Activated effector memory CD4-positive, alpha-beta T cell treated with anti-CD3 and anti-CD28 coated beads, Interleukin-2, amount 50 U/mL, for 16 hours (primary cell): ENCODE data around the gene DENND2D.

Experiments used
- DNase-seq: peaks from one replicate; pipeline ENCODE4 v3.0.0-alpha.2; 2020

DENND2D gene

DNA sequence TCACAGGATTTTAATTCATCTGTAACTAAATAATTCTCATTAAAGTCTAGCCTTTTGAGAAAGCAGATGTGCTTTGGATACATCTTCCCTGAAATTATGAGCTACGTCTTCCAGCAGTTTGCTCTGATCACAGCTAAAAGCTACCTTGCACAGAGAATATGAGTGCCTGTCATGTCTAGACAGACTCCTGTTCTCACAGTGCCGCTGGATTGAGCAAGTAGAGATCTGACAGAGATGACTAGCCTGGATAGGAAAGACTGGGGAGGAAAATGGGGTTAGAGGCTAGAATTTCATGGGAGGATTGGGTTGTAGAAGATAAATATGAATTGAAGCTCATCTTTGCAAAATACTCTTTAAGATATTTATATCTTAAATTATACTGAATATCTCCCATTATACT lies 36.3 kb downstream of the DENND2D start:
- no peak for DNase-seq

DNA sequence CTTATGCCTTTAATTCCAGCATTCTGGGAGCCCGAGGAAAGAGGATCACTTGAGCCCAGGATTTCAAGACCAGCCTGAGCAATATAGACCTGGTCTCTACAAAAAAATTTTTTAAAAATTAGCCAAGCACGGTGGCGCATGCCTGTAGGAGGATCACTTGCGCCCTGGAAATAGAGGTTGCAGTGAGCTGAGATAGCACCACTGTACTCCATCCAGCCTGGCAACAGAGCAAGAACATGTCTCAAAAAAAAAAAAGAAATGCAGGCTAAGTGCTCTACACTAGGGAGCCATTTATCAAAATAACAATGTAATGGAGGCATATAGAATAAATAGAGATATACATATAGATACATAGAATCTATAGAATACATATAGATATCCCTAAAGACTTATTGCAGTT lies 37.1 kb downstream of the DENND2D start:
- DNase-seq = no peak

DNA sequence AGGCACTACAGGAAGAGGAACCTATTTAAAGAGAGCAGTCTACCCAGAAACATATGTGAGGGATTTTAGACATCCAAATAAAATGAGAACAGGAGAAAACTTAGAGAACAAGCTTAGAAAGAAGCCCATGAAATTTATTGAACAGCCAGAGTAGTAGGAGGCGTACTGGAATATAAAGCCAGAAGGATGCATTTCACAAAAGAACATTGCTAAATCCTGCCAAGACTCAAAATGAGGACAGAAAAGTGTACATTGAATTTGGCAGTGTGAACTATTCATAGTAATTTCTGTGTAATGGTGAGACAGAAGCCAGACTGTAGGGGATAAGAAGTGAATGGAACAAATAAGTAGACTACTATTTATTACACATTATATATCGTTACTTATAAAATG lies 38.0 kb downstream of the DENND2D start:
- DNase-seq = no peak

DNA sequence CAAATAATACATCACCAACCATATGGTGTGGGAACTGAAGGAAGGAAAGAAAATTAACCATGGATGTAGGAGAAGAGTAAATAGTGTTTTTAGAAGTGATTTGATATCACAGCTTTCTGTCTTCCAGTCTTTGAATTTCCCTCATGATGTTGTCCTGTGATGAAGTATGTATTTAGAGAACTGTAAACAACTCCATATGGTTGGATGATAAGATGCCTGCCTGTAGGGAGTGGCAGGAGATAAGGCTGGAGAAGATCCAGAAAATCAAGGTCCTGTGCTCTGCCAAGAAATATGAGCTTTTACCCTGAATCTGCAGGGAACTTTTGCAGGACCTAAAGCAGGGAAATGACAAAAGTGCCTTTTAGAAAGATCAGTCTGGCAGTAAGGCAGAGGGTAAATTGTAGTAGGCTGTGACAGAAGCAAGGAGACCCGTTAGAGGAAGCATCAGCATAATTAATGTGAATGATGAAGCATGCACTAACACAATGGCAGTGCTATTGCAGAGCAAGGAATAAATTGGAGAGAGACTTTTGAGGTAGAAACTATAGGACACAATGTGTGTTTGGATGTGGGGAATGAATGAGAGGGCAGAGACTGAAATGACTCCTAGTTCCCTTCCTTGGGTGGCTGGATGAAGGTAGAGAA lies 38.5 kb downstream of the DENND2D start:
- DNase-seq = no peak

DNA sequence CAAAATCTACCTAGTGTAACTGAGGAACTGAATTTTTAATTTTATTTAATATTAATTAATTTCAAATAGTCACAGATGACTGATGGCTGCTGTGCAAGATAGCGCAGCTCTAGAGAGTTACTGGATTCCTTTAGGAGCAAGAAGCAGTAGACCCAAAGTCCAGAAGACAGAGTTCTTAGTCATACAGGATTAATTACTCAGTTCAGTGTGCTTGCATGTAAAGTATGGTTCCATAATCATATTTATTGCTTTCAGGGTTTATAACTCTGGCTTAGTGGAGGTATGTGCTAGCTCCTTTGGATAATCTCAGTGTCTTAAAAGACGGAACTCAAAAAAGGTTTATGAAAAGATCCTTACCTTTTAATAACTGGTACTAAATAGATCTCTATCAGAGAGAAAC lies 43.0 kb downstream of the DENND2D start:
- no peak for DNase-seq

DNA sequence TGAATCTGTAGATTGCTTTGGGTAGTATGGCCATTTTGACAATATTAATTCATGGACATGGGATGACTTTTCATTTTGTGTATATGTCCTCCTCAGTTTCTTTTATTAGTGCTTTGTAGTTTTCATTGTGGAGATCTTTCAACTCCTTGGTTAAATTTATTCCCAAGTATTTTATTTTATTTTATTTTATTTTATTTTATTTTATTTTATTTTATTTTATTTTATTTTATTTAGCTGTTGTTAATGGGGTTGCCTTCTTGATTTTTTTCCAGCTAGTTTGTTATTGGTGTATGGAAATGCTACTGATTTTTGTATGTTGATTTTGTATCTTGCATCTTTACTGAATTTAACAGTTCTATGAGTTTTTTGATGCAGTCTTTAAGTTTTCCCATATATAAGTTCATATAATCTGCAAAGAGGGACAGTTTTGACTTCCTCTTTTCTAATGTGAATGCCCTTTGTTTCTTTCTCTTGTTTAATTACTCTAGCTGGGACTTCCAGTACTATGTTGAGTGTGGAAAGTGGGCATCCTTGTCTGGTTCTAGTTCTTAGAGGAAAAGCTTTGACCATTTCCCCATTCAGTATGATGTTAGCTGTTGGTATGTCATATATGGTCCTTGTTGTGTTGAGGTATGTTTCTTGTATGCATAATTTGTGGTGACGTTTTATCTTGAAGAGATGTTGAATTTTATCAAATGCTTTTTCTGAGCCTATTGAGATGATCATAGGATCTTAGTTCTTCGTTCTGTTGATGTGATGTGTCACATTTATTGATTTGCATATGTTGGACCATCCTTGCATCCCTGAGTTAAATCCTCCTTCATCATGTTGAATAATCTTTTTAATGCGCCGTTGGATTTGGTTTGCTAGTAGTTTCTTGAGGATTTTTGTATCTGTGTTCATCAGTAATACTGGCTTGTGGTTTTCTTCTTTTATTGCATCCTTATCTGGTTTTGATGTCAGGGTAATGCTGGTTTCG lies 46.1 kb downstream of the DENND2D start:
- DNase-seq = no peak

DNA sequence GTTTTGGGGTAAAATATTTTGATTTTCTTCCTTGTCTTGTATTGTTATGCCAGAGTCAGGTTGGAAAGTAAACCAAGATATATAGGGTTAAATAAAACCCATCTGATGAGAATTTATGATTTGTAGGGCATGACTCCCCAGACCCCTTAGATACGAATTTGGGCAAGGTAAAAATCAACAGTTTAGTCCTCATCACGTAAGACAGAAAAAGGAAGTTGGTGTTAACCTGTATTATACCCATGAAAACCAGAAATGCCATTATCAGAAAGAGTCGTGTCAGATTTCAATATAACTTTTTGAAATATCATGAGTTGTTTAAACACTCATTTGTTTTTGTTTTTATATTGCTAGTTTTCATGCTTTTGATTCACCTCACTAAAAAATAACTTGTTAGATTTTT lies 48.6 kb downstream of the DENND2D start:
- DNase-seq = no peak

DNA sequence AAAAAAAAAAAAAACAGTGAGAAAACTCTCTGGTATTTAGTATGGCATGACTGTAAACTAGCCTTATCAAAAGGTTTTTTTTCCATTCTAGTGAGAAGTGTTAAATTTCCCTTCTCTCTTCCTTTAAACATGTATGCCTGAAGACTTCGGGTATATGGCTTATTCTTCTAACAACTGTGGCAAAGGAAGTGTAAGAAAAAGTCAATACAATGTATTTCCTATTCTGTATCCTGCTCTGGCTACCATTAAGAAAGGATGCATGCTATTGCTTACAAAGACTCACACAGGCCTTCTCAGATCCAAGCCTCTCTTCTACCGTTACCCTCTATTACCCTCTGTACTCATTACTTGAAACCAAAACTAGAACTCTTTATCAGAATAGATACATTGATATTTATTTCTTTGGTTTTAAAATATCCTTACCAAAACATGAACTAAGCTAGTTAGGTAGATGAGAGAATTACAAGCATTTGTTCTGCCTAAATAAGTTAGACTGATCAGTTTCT lies 52.0 kb downstream of the DENND2D start:
- no peak for DNase-seq

DNA sequence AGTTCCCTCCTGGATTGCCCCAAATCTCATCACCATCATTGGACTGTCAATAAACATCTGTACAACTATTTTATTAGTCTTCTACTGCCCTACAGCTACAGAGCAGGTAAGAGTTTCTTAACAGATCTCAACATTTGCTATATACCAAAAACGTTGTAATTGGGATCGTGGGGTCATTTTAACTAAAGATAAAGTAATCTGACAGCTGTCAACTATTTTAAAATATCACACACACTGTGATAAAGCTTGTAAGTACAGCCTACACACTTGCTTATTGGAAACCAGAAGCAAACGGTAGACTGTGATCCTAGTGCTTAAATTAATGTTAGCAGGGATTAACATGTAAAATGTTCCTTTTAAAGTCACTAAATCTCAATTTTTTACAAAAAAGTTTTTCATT lies 52.5 kb downstream of the DENND2D start:
- no peak for DNase-seq

DNA sequence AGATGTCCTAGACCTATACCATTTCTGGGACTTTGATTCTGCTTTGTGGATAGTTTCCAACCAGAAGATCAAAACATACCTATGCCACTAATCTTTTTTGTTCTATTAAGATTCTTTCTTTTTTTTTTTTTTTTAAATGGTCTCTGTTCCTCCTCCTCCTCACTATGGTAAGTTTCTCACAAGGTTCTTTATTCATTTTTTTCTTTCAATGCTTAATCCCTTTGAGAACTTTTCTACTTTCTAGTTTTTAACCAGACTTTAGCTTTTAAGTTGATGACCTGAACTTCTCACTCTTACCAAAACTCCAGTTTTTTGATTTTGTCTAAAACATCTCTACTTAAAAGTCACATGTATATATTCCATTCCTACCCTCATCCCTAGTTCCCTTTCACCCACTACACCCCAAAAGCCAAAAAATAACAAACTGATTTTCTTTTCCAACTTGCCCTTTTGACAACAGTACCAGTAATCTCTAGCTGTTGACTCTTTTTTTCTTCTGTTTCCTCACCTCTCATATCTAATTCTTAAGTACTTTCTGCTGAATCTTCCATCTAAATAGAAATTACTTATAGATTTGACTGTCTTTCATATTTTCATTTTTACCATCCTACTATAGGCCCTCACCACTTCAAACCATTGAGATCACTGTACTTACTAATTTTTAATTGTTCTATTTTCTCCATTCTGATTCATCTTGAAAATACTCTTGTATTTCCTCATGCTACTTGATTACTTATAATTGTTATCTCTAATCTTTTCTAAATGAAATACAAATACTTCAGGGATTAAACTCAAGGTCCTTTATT lies 54.3 kb downstream of the DENND2D start:
- no peak for DNase-seq

DNA sequence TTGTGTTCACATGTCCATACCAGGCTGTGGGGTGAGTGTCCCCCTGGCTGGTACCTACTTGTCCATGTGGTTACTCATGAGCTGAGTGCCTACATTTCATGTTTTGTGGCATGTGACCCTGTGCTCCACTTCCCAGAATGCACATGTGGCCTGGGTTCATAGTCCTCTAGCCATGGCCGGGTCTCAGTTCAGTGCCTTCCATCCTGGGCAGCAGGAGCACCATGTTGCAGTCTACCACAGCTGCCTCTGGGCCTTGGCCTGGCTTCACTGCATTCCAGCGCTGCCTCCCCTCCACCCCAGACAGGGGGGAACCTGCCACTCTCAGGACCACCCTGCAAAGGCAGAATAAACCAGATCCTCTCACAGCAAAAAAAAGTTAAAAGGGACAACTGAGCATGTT lies 54.9 kb downstream of the DENND2D start:
- DNase-seq = no peak

DNA sequence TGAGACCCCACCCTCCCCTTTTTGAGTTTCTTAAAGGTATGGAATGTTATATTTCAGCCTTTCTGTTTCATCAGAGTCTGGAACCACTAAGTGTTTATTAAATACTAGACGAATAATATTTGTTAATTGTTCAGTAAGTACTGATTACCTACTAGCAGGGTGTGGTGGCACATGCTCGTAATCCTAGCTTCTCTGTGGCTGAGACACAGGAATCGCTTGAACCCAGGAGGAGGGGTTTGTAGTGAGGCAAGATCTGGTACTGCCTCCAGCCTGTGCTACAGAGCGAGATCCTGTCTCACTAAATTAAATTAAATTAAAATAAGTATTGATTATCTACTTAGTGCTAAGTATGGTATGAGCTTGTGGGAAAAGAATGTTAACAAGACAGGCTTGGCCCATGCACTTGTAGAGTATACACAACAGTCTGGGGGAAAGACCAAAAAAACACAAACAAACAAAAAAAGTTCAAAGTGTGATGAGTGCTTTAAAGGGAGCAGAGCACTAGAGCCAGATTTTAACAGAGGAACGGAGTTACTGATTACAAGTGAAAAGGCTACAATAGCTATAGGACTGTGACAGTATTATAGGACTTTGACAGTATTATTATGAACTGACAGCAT lies 58.0 kb downstream of the DENND2D start:
- DNase-seq = no peak

DNA sequence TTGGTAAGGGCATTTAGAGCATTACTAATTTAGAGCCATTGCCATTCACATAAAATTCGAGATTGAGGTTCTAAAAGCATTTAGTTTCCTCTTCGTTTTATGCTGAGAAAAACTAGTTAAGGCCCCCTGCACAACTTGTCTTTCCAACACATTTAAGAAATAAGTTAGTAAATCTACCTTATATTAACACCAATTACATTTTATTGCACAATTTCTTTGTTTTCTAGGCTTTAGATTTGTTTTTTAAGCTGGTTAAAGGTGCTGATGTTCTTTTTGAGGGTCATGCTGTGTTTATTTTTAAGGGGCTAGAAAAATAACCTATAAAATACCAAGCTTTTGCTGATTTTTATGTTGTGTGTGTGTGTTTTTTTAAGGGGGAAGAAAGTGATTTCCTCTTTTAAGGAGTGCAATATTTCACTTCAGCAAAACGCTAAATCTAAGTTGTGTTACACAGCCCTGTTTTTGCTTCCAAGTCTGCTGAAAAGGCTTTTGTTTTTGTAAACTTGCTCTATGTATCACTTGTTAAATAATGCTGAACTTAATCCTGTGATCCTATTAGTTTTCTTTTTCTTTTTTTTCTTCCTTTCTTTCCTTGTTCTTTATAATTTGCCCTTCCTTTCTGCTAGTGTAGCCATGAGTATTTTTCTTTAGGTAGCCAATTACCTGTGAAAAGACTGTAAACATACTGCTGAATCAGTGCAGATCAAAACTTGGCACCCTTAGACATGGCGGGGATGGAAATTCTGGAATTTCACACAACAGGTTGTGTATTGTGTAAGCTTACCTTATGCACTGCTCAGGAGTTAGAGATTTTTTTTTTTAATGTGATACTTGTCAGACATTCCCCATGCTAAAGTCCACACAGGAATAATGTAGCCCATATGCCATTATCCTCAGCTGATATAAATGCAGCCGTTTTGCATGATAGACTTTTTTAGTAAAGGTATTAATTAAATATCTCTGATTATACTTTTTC lies 58.9 kb downstream of the DENND2D start:
- DNase-seq = no peak

DNA sequence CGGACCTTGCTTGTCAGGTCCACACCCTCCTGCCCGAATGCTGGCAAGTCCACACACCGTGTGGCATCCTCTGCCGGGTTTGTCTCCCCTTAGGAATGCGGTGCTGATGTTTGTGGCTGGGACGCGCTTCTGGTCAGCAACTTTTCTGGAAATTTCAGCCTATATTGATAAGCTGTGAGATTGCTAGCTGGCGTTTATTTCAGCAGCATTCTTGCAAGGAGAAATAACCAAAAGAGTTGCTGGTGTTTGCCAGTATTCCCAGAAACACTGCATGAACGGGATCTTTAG lies 59.8 kb downstream of the DENND2D start:
- no peak for DNase-seq

DNA sequence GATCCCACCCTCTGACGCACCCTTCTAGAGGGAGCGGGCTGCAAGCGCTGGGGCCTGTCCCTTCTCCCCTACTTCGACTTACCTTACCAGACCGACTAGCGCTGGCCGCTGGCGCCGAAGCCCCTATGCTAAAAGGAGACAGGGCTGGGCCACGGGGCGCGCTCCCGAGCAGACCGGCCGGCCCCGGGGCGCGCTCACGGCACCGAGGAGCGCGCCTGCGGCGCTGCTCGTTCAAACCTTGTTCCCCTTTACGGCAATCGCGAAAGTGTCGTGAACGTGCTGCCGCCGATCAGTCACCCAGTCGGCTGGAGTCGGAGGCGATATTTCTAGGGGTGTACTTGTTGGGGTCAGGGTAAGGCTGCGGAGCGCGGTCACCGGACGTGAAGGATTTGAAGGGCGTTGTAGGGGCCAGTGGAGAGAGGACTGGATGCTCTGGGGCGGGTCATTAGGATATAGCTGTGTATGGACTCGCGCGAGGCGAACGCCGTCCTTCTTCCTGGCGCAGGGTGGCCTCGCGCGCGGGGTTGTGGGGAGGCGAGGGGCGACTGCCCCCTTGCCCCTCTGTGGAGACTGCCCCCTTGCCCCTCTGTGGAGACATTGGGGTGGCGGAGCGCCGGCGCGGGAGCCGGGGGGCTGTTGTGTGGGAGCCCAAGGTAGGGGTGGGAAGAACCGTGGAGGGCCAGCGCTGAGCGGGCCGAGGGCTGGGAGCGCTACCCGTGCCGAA lies 60.3 kb downstream of the DENND2D start, which contains the start of the genes CEPT1 and DRAM2:
CEPT1 (plus strand) TSS at position 268 of the 724 bp plus-strand sequence. CDS start 7,492 bp downstream, outside the sequence.
DRAM2 (minus strand) TSS at position 138 of the 724 bp plus-strand sequence. CDS start 8,539 bp downstream, outside the sequence.
- peak; percentile 96 for DNase-seq

DNA sequence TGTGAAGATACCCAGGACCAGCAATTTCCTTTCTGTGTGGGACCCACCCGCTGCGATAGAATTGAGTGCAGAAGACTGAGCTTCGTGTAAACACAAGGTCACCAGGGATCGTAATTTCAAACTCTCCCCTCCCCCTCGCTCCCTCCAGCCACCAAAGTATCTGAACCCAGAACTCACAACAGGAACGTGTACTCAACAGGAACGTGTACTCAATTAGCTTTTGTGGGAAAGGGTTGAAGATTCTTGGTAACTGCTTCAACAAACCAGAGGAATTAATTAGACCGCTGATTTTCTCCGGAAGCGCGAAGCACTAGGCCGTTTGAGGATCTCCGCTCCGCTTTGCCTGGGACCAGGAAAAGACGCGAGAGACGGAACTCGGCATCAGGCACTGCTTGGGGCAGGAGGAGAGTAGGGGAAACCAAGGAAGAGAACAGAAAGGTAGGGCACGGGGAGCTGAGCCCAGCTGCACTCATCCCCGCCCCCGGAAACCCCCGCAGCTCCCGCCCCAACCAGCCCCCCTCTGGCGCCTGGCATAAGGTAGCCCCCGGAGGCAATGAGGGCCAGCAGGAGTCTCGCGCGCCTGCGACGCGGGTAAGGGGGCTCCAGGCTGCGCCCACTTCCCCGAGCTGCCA lies 61.0 kb downstream of the DENND2D start:
- DNase-seq = no peak
